HEK293T (cell line): ENCODE results near the gene YJU2.

Experiments used
- ARNT ChIP-seq: fragments of 450-650 bp; IDR thresholded peaks from 2 replicates; pipeline ENCODE4 v1.6.1; 2017; ENCODE audit warnings: mild to moderate bottlenecking
- BHLHE40 ChIP-seq: fragments of 450-650 bp; IDR thresholded peaks from 2 replicates; pipeline ENCODE4 v1.6.1; 2016; ENCODE audit warnings: mild to moderate bottlenecking, moderate library complexity, borderline replicate concordance
- CTBP1 ChIP-seq: fragments of 450-650 bp; IDR thresholded peaks from 2 replicates; pipeline ENCODE4 v1.6.1; 2016; ENCODE audit warnings: borderline replicate concordance
- FOXA1 ChIP-seq: fragments of 450-650 bp; IDR thresholded peaks from 2 replicates; pipeline ENCODE4 v1.6.1; 2016; ENCODE audit warnings: mild to moderate bottlenecking
- FOXM1 ChIP-seq: fragments of 450-650 bp; IDR thresholded peaks from 2 replicates; pipeline ENCODE4 v1.6.1; 2017; ENCODE audit warnings: mild to moderate bottlenecking, borderline replicate concordance
- HDGF ChIP-seq: fragments of 450-650 bp; IDR thresholded peaks from 2 replicates; pipeline ENCODE4 v1.6.1; 2017; ENCODE audit warnings: antibody characterized with exemption, borderline replicate concordance
- L3MBTL2 ChIP-seq: fragments of 450-650 bp; conservative IDR thresholded peaks from 2 replicates; pipeline ENCODE4 v1.6.1; 2016; ENCODE audit warnings: mild to moderate bottlenecking
- LEF1 ChIP-seq: fragments of 450-650 bp; IDR thresholded peaks from 2 replicates; pipeline ENCODE4 v1.6.1; 2017; ENCODE audit warnings: mild to moderate bottlenecking, borderline replicate concordance
- NFRKB ChIP-seq: fragments of 450-650 bp; IDR thresholded peaks from 2 replicates; pipeline ENCODE4 v1.6.1; 2016; ENCODE audit warnings: mild to moderate bottlenecking, moderate library complexity
- SUZ12 ChIP-seq: fragments of 450-650 bp; IDR thresholded peaks from 2 replicates; pipeline ENCODE4 v1.6.1; 2016; ENCODE audit warnings: mild to moderate bottlenecking
- TARDBP ChIP-seq: fragments of 450-650 bp; IDR thresholded peaks from 2 replicates; pipeline ENCODE4 v1.6.1; 2016
- ZNF384 ChIP-seq: fragments of 450-650 bp; IDR thresholded peaks from 2 replicates; pipeline ENCODE4 v1.6.1; 2016

DNA sequence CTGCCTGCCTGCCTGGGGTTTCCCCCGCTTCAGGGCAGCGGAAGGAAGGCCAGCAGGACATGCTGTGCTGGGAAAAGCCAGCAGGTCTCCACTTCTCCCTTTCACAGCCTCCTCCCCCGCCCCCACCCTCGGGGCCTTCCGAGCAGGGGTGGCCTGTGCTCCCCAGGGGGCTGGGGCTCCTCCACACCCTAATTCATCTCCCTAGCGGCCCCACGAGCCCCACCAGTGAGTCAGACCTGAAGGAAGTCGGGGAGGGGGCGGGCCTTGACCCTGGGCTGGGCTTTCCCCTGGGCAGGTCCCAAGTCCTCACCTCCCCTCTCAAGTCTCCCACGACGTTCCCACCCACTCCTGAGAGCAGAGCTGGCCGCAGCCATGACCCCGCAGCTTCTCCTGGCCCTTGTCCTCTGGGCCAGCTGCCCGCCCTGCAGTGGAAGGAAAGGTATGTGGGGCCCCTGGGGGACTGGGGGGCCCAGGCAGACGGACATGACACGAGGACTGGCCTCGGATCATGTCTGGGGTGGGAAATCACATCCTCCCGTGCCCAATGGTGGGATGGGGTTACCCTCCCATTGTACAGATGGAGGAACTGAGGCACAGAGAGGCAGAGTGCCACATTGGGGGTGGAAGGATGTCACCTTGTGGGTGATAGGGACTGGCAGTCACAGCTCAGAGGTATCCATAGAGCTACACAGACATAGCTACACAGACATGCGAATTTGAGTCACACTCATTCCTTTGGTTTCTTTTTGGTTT lies 17.5 kb upstream of the YJU2 start, which contains the start of gene EBI3:
- TF ChIP-seq TARDBP, result no peak
- no peak for TF ChIP-seq NFRKB
- no peak for TF ChIP-seq LEF1
- no peak for TF ChIP-seq FOXM1
- no peak for TF ChIP-seq SUZ12
- no peak for TF ChIP-seq BHLHE40
- TF ChIP-seq ARNT, result no peak
- TF ChIP-seq FOXA1, result no peak
- TF ChIP-seq HDGF, result no peak
- no peak for TF ChIP-seq ZNF384
- TF ChIP-seq CTBP1, result no peak
- no peak for TF ChIP-seq L3MBTL2
